GM19463 (cell line): Measurements from ENCODE around the gene CALHM4.
A peak's percentile ranks its signal among the peaks of the same experiment; 100 is the strongest.

Experiments used
- ATAC-seq: cut with Tn5 transposase; IDR thresholded peaks from one replicate; pipeline ENCODE4 v1.9.1; 2021; ENCODE audit warnings: mild to moderate bottlenecking, moderate library complexity; ENCODE audit not compliant: unreplicated experiment

CALHM4 gene

DNA sequence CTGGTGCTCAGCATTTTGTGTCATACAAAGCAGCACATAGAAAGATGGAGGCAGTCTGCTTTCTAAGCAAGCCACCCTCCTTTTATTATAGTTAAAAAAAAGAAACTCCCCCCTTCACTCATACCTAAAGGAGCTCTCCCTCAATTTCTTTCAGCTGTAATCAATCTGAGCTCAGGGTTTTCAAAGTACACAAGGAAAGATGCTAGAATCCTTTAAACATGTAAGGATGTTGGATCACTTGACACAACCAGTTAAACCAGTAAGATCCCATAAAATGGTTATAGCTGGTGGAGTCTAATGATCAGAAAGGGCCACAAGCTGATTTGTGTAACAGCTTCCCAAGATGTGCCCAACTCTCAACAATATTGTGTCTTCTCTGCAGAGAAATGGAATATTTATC, at the start of gene CALHM4:
CALHM4 (plus strand) TSS at position 301 of the 400 bp plus-strand sequence; CDS start at position 344, 43 bp downstream.
- no peak for ATAC-seq

DNA sequence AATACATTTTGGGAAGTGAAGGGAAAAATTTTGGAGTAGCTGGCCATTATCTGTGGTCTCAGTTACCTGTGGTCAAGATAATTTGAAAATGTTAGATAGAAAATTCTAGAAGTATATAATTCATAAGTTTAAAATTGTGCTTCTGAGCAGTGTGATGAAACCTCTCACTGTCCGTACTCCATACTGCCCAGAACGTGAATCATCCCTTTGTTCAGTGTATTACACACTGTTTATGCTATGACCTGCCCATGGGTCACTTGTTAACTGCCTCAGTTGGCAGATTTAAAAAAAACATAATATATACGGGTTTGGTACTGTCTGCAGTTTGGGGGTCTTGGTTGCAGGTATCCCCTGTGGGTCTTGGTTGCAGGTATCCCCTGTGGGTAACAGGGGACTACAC, 46.2 kb upstream of the CALHM4 start:
- no peak for ATAC-seq

GRCh38 chr6:116508527-116508926, 45.0 kb upstream of the CALHM4 start:
- ATAC-seq, result no peak

- ATAC-seq, result no peak
Measured at GRCh38 chr6:116511424-116512110, 42.0 kb upstream of the CALHM4 start, which contains the start of gene CALHM5. TSS of gene CALHM5 (plus strand) at chr6:116511639. CDS start at chr6:116511697, 58 bp downstream.

GRCh38 chr6:116512111-116512559, 41.4 kb upstream of the CALHM4 start:
- peak; percentile 90 for ATAC-seq

DNA sequence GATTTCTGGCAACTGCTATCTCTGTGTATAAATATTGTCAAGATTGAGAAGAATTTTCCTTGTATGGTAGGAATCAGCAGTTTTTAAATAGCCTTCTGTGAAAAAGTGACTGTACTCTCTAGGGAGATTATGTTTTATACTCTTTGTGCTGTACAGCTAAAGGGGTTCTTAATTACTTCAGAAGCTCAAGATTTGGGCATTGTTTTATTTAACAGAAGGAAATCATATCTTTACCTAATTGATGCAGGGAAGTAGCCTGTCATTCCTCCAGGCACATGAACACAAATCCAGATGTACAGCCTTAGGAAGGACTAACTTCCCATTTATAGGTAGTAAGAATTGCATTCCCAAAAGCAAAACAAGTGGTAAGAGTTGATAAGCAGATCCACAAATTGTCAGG, 40.8 kb upstream of the CALHM4 start:
- no peak for ATAC-seq

DNA sequence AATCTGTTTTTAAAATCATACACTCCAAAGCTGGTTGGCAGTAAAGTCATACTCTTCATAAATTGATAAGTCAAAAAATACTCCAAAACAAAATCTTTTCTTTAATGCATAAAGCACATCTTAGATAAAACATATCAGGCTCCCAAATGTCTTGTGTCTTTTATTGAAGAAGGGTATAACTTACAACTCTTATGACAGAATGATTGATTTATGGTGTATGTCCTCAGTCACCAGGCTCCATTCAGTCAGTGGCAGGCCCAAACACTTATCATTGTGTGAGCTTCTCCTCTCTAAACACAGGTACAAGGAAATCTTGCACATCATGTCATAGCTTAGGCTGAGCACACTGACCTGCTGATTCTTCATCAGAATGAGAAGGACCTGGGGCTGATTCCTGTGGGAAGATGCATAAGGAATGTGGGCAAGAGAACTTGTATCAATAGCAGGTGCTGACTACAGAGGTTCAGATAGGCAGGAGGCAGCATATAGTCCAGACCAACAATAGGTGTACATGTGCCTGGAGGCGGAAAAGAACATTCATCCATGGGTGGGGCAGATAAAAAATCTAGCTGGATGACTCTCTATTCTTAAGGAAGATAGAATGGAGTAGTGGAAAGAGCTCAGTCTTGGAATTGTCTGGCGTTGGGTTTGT, 40.2 kb upstream of the CALHM4 start:
- no peak for ATAC-seq

DNA sequence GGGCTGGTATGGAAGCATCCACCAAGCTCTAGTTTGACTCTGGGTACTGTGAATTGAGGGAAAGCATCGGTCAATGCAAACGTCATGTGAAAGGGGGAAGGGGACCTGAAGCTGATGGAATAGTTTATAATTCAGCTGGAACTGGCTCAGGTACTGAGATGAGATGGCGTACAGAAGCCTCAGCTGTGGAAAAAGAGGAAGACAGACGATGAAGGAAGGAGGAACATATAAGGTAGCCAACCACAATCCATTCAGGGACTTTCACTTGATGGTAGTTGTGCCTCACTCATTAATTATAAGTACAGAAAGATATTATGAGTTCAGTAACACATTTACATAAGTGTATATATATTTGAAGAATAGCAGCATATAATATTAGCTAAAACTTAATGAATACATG, 39.4 kb upstream of the CALHM4 start:
- ATAC-seq, result no peak

DNA sequence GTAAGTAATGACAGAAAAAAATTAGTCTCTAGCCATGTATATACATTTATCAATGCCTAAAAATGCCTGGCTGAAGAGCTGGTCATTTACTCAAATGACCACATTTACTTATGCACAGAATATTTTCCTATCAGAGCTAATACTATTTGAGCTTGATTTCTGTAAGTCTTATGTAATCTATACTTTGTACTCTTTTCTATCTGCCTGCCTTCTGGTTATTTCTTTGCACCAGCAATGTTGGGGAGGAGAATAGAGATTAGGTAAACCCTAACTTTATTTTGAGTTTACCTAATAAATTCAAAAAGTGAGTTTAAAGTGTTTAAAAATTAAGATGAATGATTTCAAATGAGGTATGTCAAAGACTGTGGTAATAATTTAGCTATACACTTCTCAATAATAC, 38.4 kb upstream of the CALHM4 start:
- ATAC-seq, result no peak

DNA sequence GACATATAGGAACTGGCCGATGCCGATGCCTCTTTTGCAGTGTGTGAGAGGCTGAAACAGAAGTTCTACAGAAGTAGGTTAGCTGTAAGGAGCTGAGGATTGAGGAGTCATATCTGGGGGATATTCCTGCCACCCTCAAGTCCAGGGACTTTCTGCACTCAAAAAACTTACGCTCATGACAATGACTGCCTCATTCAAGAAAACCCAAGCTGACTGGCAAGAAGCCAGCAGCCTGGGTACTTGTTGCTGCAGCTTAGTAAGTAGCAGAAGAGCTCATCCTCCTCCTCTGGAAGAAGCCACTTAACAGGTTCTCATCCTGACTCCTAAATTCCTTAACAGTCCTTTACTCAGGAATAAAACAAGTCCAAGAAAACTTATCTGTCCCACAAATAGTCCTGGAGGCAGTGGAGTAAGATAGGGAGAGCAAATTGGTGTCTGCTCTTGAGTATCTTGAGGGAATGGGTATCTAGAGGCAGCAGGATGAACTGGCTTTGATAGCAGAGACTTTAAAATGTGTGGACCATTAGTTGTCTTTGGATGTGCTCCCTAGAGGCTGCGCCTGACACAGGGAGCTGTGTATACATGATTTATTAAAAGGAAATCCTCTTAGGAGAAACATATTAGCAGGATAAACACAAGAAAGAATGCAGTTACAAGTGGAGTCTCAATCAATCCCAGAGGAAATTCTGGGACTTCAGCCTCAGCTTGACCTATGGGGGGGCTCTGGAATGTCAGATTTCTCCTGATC, 34.8 kb upstream of the CALHM4 start:
- no peak for ATAC-seq

GRCh38 chr6:116522896-116523295, 30.7 kb upstream of the CALHM4 start:
- no peak for ATAC-seq

GRCh38 chr6:116524236-116524635, 29.3 kb upstream of the CALHM4 start:
- no peak for ATAC-seq

DNA sequence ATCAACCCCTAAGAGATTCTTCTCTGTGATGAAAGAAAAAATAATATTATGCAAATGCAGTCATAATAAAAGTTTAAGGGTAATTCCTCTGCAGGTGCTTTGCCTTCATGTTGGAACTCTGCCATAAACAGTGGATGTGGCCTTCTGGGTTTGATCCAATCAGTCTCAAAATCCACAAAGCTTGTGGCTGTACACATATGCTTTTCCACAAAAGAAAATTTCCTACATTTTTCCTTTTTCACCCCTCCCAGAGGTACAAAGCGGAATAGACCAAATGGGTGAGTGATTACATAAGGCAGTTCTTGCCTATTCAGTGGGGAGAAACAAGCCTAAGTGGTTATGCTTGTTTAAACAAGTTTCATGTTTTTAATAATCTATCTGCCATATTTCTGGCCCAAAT, 25.4 kb upstream of the CALHM4 start:
- ATAC-seq, result no peak

DNA sequence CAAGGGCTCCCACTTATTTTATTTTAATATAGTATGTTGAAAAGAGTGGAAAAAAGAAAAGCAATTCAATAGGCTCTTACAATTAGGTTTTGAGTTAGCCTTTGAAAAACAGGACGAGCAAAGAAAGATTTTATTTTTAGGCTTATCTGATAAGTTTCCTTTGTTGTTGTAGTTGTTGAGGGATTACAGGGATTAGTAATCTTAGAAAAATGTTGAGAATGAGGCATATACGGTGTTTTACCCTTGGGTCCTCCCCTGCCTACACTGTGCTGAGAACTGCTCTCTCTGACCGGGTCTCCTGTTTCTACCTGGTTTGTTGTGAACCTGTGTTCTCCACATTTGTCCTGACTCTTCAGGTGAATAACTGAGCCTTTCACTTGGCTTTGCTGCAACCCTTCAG, 24.8 kb upstream of the CALHM4 start:
- no peak for ATAC-seq

GRCh38 chr6:116529466-116530290, 23.9 kb upstream of the CALHM4 start:
- no peak for ATAC-seq

DNA sequence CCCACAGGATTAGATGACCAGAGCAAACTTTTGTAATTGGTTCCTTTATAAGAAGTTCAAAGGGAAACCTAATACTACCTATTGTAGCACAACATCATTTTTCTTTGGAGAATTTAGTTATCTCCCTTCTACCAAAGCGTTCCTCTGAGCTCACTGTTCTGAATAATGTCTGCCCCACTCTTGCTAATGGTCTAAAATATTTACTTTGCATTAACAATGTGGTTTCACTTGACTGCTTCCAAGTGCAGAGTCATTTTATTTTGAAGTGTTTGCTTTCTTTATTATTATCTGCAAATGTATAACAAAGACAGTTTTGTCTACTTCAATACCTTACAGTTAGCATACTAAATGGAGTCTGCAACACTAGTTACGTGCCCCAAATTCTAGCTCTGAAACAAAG, 23.1 kb upstream of the CALHM4 start:
- no peak for ATAC-seq

- peak; percentile 70 for ATAC-seq
Measured at GRCh38 chr6:116531675-116532570, 21.6 kb upstream of the CALHM4 start.

- ATAC-seq, result no peak
Measured at GRCh38 chr6:116533233-116533957, 20.2 kb upstream of the CALHM4 start.

DNA sequence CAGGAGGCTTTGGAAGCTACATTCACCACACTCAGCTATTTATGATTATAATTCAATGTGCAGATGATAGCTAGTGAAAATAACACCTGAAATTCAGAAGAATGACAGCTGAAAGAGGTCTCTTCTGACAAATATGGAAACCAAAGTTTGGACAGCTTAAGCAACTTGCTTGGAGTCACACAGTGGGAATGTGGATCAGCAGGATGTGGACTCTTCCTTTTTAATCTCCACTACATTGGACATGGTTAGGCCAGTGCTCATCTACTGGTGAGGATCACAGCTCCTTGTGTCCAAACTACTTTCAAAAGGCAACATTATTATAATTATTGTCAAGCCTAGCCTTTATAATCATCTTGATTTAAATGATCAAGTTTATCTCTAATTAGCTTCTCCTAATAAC, 18.4 kb upstream of the CALHM4 start:
- ATAC-seq, result no peak
